ENCODE data around the gene EPB41L1.

DNA sequence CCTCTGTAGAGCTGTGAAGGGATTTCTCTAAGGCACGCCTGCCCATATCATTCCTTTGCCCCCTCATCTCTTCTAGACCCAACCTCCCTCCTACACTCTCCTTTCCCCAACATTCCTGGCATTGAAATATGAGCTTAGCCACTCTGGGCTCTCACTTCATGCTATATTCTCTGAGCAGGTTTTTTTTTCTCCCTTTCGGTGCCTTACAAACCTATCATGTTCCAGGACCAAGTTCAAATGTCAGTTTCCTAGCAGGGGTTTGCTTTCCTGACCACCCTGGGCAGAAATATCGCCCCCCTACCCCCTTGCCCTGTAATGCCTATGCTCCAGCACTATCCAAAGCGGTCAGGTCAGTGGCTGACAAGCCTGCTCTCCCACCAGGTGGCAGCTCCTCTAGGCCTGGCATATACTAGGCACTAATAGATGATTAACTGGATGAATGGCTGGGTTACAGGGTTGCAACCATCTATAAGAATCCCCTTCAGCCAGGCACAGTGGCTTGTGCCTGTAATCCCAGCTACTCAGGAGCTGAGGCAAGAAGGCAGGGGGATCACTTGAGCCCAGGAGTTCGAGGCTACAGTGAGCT, 56.0 kb downstream of the EPB41L1 start:
- TF ChIP-seq CREB1 (IDR thresholded peaks at IDR 0.05; ENCODE audit: low read depth) = no peak
- TF ChIP-seq ZBTB7A (IDR thresholded peaks at IDR 0.05; ENCODE audit: low read depth) = no peak
- TF ChIP-seq CEBPB (IDR thresholded peaks at IDR 0.05) = no peak
- TF ChIP-seq EP300 (IDR thresholded peaks at IDR 0.05; ENCODE audit: borderline replicate concordance) = no peak
- no peak for TF ChIP-seq RAD21 (IDR thresholded peaks at IDR 0.05; ENCODE audit: low read depth)
- TF ChIP-seq, protein P1, sequence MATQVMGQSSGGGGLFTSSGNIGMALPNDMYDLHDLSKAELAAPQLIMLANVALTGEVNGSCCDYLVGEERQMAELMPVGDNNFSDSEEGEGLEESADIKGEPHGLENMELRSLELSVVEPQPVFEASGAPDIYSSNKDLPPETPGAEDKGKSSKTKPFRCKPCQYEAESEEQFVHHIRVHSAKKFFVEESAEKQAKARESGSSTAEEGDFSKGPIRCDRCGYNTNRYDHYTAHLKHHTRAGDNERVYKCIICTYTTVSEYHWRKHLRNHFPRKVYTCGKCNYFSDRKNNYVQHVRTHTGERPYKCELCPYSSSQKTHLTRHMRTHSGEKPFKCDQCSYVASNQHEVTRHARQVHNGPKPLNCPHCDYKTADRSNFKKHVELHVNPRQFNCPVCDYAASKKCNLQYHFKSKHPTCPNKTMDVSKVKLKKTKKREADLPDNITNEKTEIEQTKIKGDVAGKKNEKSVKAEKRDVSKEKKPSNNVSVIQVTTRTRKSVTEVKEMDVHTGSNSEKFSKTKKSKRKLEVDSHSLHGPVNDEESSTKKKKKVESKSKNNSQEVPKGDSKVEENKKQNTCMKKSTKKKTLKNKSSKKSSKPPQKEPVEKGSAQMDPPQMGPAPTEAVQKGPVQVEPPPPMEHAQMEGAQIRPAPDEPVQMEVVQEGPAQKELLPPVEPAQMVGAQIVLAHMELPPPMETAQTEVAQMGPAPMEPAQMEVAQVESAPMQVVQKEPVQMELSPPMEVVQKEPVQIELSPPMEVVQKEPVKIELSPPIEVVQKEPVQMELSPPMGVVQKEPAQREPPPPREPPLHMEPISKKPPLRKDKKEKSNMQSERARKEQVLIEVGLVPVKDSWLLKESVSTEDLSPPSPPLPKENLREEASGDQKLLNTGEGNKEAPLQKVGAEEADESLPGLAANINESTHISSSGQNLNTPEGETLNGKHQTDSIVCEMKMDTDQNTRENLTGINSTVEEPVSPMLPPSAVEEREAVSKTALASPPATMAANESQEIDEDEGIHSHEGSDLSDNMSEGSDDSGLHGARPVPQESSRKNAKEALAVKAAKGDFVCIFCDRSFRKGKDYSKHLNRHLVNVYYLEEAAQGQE (IDR thresholded peaks at IDR 0.05; ENCODE audit: low read depth) = no peak
- no peak for TF ChIP-seq TCF12 (IDR thresholded peaks at IDR 0.05; ENCODE audit: low read depth)

All from Ishikawa (cell line).